H9 (cell line): ENCODE measurements around the gene SESTD1. TPM values are rescaled to one million over a fixed set of nuclear protein-coding genes. Genes with fewer than 3 reads are reported as not detected.

ENCODE experiments used
- DNase-seq: peaks from one replicate; pipeline ENCODE4 v3.0.0-alpha.2; 2017
- H2AFZ ChIP-seq: one replicate; pipeline ENCODE4 v1.6.1; 2013; ENCODE audit warnings: mild to moderate bottlenecking, low read length, control low read depth, moderate library complexity
- H2AK5ac ChIP-seq: 2 replicates; pipeline ENCODE4 v1.6.1; 2013; ENCODE audit warnings: low read length, control low read depth, mixed read lengths; ENCODE audit not compliant: insufficient read length
- H2BK120ac ChIP-seq: one replicate; pipeline ENCODE4 v1.6.1; 2013; ENCODE audit warnings: low read depth, mild to moderate bottlenecking, low read length, control low read depth, inconsistent platforms; ENCODE audit not compliant: poor library complexity, severe bottlenecking
- H2BK12ac ChIP-seq: 2 replicates; pipeline ENCODE4 v1.6.1; 2013; ENCODE audit warnings: low read length, control low read depth, mixed read lengths, low read depth; ENCODE audit not compliant: insufficient read length
- H2BK15ac ChIP-seq: 2 replicates; pipeline ENCODE4 v1.6.1; 2013; ENCODE audit warnings: low read depth, low read length, control low read depth
- H2BK20ac ChIP-seq: one replicate; pipeline ENCODE4 v1.6.1; 2013; ENCODE audit warnings: low read depth, mild to moderate bottlenecking, low read length, control low read depth, inconsistent platforms; ENCODE audit not compliant: poor library complexity, severe bottlenecking
- H2BK5ac ChIP-seq: 2 replicates; pipeline ENCODE4 v1.6.1; 2013; ENCODE audit warnings: low read length, control low read depth, mixed read lengths; ENCODE audit not compliant: insufficient read length
- H3K14ac ChIP-seq: 2 replicates; pipeline ENCODE4 v1.6.1; 2013; ENCODE audit warnings: low read length, control low read depth; ENCODE audit not compliant: insufficient read depth
- H3K18ac ChIP-seq: 2 replicates; pipeline ENCODE4 v1.6.1; 2013; ENCODE audit warnings: low read depth, mild to moderate bottlenecking, mixed read lengths, low read length, control low read depth; ENCODE audit not compliant: insufficient read length
- H3K23ac ChIP-seq: 2 replicates; pipeline ENCODE4 v1.6.1; 2013; ENCODE audit warnings: low read length, control low read depth, mixed read lengths, low read depth; ENCODE audit not compliant: insufficient read length
- H3K23me2 ChIP-seq: 2 replicates; pipeline ENCODE4 v1.6.1; 2013; ENCODE audit warnings: low read depth, mild to moderate bottlenecking, mixed read lengths, low read length, control low read depth; ENCODE audit not compliant: insufficient read length, poor library complexity, severe bottlenecking
- H3K27ac ChIP-seq: 2 replicates; pipeline ENCODE4 v1.5.1; 2013; ENCODE audit warnings: low read length, control low read depth, mixed read lengths, low read depth; ENCODE audit not compliant: insufficient read length
- H3K27me3 ChIP-seq: 2 replicates; pipeline ENCODE4 v1.6.1; 2013; ENCODE audit warnings: low read length, control low read depth, inconsistent platforms; ENCODE audit not compliant: insufficient read depth
- H3K4ac ChIP-seq: 2 replicates; pipeline ENCODE4 v1.6.1; 2013; ENCODE audit warnings: low read depth, mild to moderate bottlenecking, control low read depth, inconsistent platforms, low read length, moderate library complexity
- H3K4me1 ChIP-seq: 2 replicates; pipeline ENCODE4 v1.6.1; 2013; ENCODE audit warnings: low read length, control low read depth, inconsistent platforms; ENCODE audit not compliant: insufficient read depth
- H3K4me2 ChIP-seq: 2 replicates; pipeline ENCODE4 v1.6.1; 2013; ENCODE audit warnings: low read length, control low read depth, mixed read lengths; ENCODE audit not compliant: insufficient read length, insufficient read depth
- H3K56ac ChIP-seq: 2 replicates; pipeline ENCODE4 v1.6.1; 2013; ENCODE audit warnings: low read depth, mild to moderate bottlenecking, mixed read lengths, low read length, control low read depth; ENCODE audit not compliant: insufficient read length
- H3K79me1 ChIP-seq: 2 replicates; pipeline ENCODE4 v1.6.1; 2013; ENCODE audit warnings: low read depth, mild to moderate bottlenecking, moderate library complexity, low read length, control low read depth, inconsistent platforms; ENCODE audit not compliant: insufficient read depth, poor library complexity, severe bottlenecking
- H3K79me2 ChIP-seq: 2 replicates; pipeline ENCODE4 v1.6.1; 2013; ENCODE audit warnings: low read length, control low read depth, inconsistent platforms; ENCODE audit not compliant: insufficient read depth
- H3K9ac ChIP-seq: 2 replicates; pipeline ENCODE4 v1.6.1; 2013; ENCODE audit warnings: low read length, control low read depth, mixed read lengths; ENCODE audit not compliant: insufficient read length; ENCODE audit errors: extremely low read depth
- H3K9me3 ChIP-seq: one replicate; pipeline ENCODE4 v1.6.1; 2013; ENCODE audit warnings: low read depth, low read length, inconsistent platforms; ENCODE audit not compliant: control insufficient read depth
- H3T11ph ChIP-seq: one replicate; pipeline ENCODE4 v1.6.1; 2013; ENCODE audit warnings: mild to moderate bottlenecking, low read length, control low read depth, inconsistent platforms
- H4K20me1 ChIP-seq: one replicate; pipeline ENCODE4 v1.6.1; 2013; ENCODE audit not compliant: control insufficient read depth, insufficient read length, insufficient read depth
- H4K5ac ChIP-seq: 2 replicates; pipeline ENCODE4 v1.6.1; 2013; ENCODE audit warnings: low read depth, mild to moderate bottlenecking, mixed read lengths, low read length, control low read depth; ENCODE audit not compliant: insufficient read length
- H4K8ac ChIP-seq: replicated peaks from 2 replicates; pipeline ENCODE4 v1.6.1; 2013; ENCODE audit warnings: low read length, control low read depth, mixed read lengths, low read depth; ENCODE audit not compliant: insufficient read length
- H4K91ac ChIP-seq: 2 replicates; pipeline ENCODE4 v1.6.1; 2013; ENCODE audit warnings: low read depth, mild to moderate bottlenecking, moderate library complexity, mixed read lengths, low read length, control low read depth; ENCODE audit not compliant: insufficient read length
- H3K27ac Mint-ChIP-seq, 3 experiments: 2 replicates in 2 of 3; 3 replicates in 1 of 3; pipeline ENCODE4 v1.8.0; 2020 to 2021; ENCODE audit warnings: mixed read lengths in 3 of 3, mild to moderate bottlenecking in 1 of 3, moderate library complexity in 1 of 3
- H3K27me3 Mint-ChIP-seq: 2 replicates; pipeline ENCODE4 v1.8.0; 2021; ENCODE audit warnings: low read depth, mild to moderate bottlenecking, moderate library complexity, mixed read lengths
- H3K36me3 Mint-ChIP-seq, 3 experiments: 2 replicates in 2 of 3; 3 replicates in 1 of 3; pipeline ENCODE4 v1.8.0; 2020 to 2021; ENCODE audit warnings: low read depth in 3 of 3, mixed read lengths in 3 of 3; ENCODE audit not compliant: insufficient read depth in 1 of 3
- H3K4me1 Mint-ChIP-seq, 2 experiments: 2 replicates each; pipeline ENCODE4 v1.8.0; 2020; ENCODE audit warnings: mixed read lengths in 2 of 2
- H3K4me3 Mint-ChIP-seq, 2 experiments: 2 replicates in 1 of 2; 3 replicates in 1 of 2; pipeline ENCODE4 v1.8.0; 2020 to 2021; ENCODE audit warnings: mild to moderate bottlenecking in 2 of 2, mixed read lengths in 2 of 2, moderate library complexity in 1 of 2
- H3K9me3 Mint-ChIP-seq, 2 experiments: 2 replicates in 1 of 2; 3 replicates in 1 of 2; pipeline ENCODE4 v1.8.0; 2020; ENCODE audit warnings: mild to moderate bottlenecking in 2 of 2, mixed read lengths in 2 of 2, moderate library complexity in 1 of 2
- WGBS: extraction: QIAGEN DNeasy Blood & Tissue Kit; methylation state at CpG from one replicate; pipeline ENCODE4 v1.1.7; 2013; ENCODE audit warnings: missing lambda C conversion rate, low lambda C conversion rate, mixed read lengths; ENCODE audit not compliant: insufficient read length; ENCODE audit errors: extremely low coverage; 5-methylcytosine and 5-hydroxymethylcytosine counted together
- total RNA-seq: library from RNA; stranded (reverse); gene quantifications from 2 replicates; pipeline ENCODE4 v1.2.1, GENCODE V29; 2021
- TF ChIP-seq, protein P1 (sequence below): fragments of 200-600 bp; sonication (generic); conservative IDR thresholded peaks from 3 replicates; pipeline ENCODE4 v1.8.0; 2021; ENCODE audit warnings: antibody characterized with exemption, mild to moderate bottlenecking

SESTD1 gene
- total RNA-seq, 1 experiment from 2014 or later, result 44.4 TPM

- no peak overlapping the region for H3K14ac ChIP-seq
- no peak overlapping the region for H4K91ac ChIP-seq
- H2BK120ac ChIP-seq, result no peak overlapping the region
- no peak overlapping the region for H4K8ac ChIP-seq
- TF ChIP-seq, protein P1, sequence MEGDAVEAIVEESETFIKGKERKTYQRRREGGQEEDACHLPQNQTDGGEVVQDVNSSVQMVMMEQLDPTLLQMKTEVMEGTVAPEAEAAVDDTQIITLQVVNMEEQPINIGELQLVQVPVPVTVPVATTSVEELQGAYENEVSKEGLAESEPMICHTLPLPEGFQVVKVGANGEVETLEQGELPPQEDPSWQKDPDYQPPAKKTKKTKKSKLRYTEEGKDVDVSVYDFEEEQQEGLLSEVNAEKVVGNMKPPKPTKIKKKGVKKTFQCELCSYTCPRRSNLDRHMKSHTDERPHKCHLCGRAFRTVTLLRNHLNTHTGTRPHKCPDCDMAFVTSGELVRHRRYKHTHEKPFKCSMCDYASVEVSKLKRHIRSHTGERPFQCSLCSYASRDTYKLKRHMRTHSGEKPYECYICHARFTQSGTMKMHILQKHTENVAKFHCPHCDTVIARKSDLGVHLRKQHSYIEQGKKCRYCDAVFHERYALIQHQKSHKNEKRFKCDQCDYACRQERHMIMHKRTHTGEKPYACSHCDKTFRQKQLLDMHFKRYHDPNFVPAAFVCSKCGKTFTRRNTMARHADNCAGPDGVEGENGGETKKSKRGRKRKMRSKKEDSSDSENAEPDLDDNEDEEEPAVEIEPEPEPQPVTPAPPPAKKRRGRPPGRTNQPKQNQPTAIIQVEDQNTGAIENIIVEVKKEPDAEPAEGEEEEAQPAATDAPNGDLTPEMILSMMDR, result no peak
- H3K79me1 ChIP-seq, result no peaks in the 10 kb centered on the region
- no peak overlapping the region for H2BK12ac ChIP-seq
- no peak overlapping the region for H3K18ac ChIP-seq
- H3K9ac ChIP-seq, result no peak overlapping the region
- H3K4me1 Mint-ChIP-seq, result peaks cover 15 to 18% of the 10 kb centered on the region in 2 experiments
- H2AK5ac ChIP-seq, result no peak overlapping the region
- no peaks in the 10 kb centered on the region for H3K27me3 ChIP-seq
- no peaks in the 10 kb centered on the region for H4K20me1 ChIP-seq
- no peak for DNase-seq
- H3K27me3 Mint-ChIP-seq, result no peaks in the 10 kb centered on the region
- H3K4me2 ChIP-seq, result no peak overlapping the region
- no peak overlapping the region for H2BK20ac ChIP-seq
- H3K4ac ChIP-seq, result no peak overlapping the region
- H3K27ac ChIP-seq, result no peak overlapping the region
- no peak overlapping the region for H2BK5ac ChIP-seq
- H4K5ac ChIP-seq, result no peak overlapping the region
- no peaks in the 10 kb centered on the region for H3K9me3 ChIP-seq
- no peaks in the 10 kb centered on the region for H3K23me2 ChIP-seq
- H3T11ph ChIP-seq, result no peak overlapping the region
- H2BK15ac ChIP-seq, result no peak overlapping the region
- no peak overlapping the region for H2AFZ ChIP-seq
- no peak overlapping the region for H3K4me3 Mint-ChIP-seq
- H3K79me2 ChIP-seq, result no peaks in the 10 kb centered on the region
- no peak overlapping the region for H3K56ac ChIP-seq
- no peak overlapping the region for H3K23ac ChIP-seq
- WGBS, result no CpG with 5 or more reads among the region's 5 CpGs
- peak overlapping the region in 1 of 3 experiments; percentile 61; a peak in 1 of 7 replicates for H3K27ac Mint-ChIP-seq
- no peaks in the 10 kb centered on the region for H3K36me3 Mint-ChIP-seq
- no peaks in the 10 kb centered on the region for H3K4me1 ChIP-seq
- no peaks in the 10 kb centered on the region for H3K9me3 Mint-ChIP-seq
These were observed 8.0 kb upstream of the SESTD1 start for GRCh38 chr2:179272406-179273192.
